ENCODE measurements around the gene MRPL2. TPM values are rescaled to one million over a fixed set of nuclear protein-coding genes. Genes with fewer than 3 reads are reported as not detected.

MRPL2 gene
- total RNA-seq, 4 donors from 2014 or later, result 19.0 to 40.8 (median 22.1) TPM

DNA sequence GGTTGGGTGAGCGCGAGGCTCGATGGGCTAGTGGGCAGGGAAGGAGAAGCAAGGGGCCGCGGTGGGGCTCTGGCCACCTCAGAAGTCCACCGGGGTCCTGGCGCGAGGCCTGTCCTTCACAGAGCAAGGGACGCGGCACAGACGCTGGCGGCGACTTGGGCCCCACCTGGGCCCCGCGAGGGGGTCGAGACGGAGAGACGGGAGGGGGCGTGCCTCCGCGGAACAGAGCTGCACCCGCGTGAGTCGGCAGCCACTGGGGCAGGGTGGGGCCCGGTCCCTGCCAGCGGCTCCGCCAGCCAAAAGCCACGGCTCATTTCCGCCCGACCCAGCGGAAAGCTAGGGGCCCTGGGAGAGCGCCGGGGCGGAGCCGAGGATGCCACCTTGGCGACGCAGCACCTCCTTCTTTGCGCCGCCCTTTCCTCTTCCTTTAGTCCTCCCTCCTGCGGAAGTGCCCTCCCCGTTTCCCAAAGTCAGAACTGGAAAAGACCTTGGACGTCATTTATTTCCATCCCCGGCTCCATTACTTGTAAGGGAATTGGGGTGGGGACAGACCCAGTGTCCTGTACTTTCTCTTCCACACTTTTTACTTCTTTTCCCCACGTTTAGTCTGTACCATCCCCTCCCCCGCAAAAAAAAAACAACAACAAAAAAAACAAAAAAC, 5.6 kb downstream of the MRPL2 start, which contains the start of gene CUL7:
TSS of gene CUL7 (minus strand) at position 307 of the 661 bp plus-strand sequence. CDS start 1,063 bp downstream, outside the sequence.
- DNase-seq, result peak; percentile 88 to 96 (median 95)
- Histone ChIP-seq H3K9me3 (no peaks in the 10 kb centered on the region), H3K27ac (peak within 1 kb of the TSS; percentile 85 to 96 (median 90)), H3K36me3 (peaks cover 0 to 46% (median 0%) of the 10 kb centered on the region in 3 donors), H3K4me3 (peak within 1 kb of the TSS; percentile 65 to 85 (median 80)), H3K4me1 (peaks cover 0 to 22% (median 6%) of the 10 kb centered on the region in 4 donors), H3K27me3 (no peaks in the 10 kb centered on the region)
- TF ChIP-seq POLR2A (IDR thresholded peaks at IDR 0.05), result peak; percentile 73 to 88
- TF ChIP-seq, protein P1, sequence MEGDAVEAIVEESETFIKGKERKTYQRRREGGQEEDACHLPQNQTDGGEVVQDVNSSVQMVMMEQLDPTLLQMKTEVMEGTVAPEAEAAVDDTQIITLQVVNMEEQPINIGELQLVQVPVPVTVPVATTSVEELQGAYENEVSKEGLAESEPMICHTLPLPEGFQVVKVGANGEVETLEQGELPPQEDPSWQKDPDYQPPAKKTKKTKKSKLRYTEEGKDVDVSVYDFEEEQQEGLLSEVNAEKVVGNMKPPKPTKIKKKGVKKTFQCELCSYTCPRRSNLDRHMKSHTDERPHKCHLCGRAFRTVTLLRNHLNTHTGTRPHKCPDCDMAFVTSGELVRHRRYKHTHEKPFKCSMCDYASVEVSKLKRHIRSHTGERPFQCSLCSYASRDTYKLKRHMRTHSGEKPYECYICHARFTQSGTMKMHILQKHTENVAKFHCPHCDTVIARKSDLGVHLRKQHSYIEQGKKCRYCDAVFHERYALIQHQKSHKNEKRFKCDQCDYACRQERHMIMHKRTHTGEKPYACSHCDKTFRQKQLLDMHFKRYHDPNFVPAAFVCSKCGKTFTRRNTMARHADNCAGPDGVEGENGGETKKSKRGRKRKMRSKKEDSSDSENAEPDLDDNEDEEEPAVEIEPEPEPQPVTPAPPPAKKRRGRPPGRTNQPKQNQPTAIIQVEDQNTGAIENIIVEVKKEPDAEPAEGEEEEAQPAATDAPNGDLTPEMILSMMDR (IDR thresholded peaks at IDR 0.05), result peak in 1 of 6 experiments; percentile 1

DNA sequence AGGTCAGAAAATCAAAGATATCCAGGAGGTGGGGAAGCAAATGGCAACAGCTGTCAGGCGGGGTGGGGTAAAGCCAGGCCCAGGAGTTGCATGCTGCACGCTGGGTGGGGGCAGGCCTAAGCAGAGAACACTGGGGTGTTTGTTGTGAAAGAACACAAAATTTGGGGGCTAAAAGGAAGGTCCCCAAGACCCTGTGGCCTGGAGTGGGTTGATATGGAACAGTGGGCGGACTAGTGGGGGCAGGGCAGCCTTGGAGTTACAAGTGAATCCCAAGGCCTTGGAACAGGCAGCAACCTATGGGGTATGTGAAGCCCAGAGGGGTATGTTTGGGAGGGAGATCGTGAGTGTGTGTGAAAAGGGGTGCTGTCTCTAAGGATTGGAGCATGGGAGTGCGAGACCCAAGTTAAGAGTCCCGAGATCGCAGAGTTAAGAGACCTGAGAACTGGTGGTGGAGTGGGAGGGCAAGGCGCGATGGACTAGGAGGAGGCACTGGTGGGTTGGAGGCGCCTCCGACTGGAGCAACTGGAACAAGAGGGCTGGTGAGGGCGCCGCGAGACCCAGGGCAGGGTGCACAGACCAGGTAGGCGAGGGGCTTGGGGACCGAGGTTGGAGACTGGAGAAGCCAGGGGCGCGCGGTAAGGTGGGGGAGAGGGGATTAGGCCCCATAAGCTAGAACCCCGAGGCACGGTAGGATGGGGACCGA, 6.2 kb downstream of the MRPL2 start:
- Histone ChIP-seq H3K27ac (peak overlapping the region; percentile 85 to 96 (median 90)), H3K9me3 (no peaks in the 10 kb centered on the region), H3K4me3 (peak overlapping the region; percentile 65 to 85 (median 80)), H3K4me1 (peaks cover 0 to 15% (median 2%) of the 10 kb centered on the region in 4 donors), H3K27me3 (no peaks in the 10 kb centered on the region), H3K36me3 (peaks cover 0 to 51% (median 0%) of the 10 kb centered on the region in 3 donors)
- TF ChIP-seq, protein P1 (IDR thresholded peaks at IDR 0.05), result no peak
- TF ChIP-seq POLR2A (IDR thresholded peaks at IDR 0.05), result no peak
- DNase-seq, result peak in 1 of 3 donors; percentile 27

DNA sequence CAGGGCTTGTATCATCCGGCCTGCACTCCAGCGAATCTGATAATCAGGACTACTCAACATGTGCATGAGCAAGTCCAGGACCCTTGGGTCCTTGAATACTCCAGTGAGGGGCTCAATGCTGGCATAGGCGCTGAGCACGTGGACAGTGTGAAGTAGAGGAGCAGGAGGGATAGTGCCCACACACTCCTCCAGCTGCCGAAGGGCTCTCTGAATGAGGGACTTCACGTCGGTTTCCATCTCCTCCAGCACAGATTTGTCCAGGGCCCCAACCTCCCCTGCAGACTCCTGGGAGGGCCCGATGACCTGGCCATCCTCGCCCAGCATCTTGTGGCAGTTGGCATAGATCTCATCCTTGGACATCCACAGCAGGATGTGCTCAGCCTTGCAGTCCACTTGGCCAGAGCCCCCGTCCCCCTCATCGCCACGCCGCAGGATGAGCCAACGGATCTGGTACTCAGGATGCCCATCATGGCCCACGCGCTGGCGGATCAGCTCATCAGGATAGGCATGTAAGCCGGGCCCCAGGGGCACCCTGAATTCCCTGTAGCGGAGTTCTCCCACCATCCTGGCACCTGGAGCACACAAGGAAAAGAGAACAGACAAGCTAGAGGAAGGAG, 6.9 kb downstream of the MRPL2 start:
- H3K27me3 ChIP-seq, result no peaks in the 10 kb centered on the region
- H3K36me3 ChIP-seq, result peaks cover 0 to 49% (median 0%) of the 10 kb centered on the region in 3 donors
- TF ChIP-seq POLR2A (IDR thresholded peaks at IDR 0.05), result no peak
- TF ChIP-seq, protein P1 (IDR thresholded peaks at IDR 0.05), result no peak
- peaks cover 0 to 9% (median 2%) of the 10 kb centered on the region in 4 donors for H3K4me1 ChIP-seq
- H3K9me3 ChIP-seq, result no peaks in the 10 kb centered on the region
- peak overlapping the region in 1 of 4 donors; percentile 84 for H3K4me3 ChIP-seq
- H3K27ac ChIP-seq, result peak overlapping the region in 3 of 4 donors; percentile 90 to 96 (median 90)
- DNase-seq, result no peak

DNA sequence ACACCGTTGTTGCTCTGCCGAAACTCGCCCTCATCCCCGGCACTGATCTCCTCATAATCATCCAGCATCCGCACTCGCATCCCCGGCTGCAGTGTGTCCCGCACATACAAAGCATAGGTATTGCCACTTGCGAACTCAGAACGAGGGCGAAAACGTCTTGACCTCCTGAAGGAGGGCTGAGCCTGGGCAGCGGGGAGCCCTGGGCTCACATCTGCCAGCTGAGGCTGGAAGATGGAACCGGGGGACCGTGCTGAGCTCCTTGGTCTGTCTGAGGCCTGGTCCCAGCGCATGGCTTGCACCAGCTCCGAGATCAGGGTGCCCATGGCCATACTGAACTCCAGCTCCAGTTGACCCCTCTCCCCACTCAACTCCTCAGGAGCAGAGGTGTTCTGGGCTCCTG, 8.3 kb downstream of the MRPL2 start:
- no peak for TF ChIP-seq POLR2A (IDR thresholded peaks at IDR 0.05)
- TF ChIP-seq, protein P1 (IDR thresholded peaks at IDR 0.05), result no peak
- H3K9me3 ChIP-seq, result no peaks in the 10 kb centered on the region
- peaks cover 0 to 50% (median 0%) of the 10 kb centered on the region in 3 donors for H3K36me3 ChIP-seq
- H3K27ac ChIP-seq, result no peak overlapping the region
- H3K27me3 ChIP-seq, result no peaks in the 10 kb centered on the region
- DNase-seq, result no peak
- no peak overlapping the region for H3K4me3 ChIP-seq
- peaks cover 0 to 9% (median 2%) of the 10 kb centered on the region in 4 donors for H3K4me1 ChIP-seq

DNA sequence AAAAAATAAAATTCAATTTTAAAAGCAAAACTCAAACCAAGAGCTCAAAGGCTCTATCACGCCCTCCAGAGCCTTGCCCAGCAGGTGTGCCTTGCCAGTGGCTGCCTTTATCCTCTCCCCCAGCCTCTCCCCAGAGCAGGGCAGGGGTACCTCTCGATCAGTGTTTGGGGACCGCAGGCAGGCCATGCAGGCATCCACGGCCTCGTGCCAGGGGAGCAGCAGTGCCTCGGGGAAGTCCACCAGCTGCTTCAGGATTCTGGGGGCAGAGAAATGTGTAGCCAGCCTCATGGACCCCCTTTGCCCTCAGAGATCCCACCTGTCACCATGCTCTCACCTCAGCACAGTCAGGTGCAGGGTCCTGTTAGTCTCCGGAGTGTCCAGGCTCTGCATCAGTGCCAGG, 11.2 kb downstream of the MRPL2 start:
- TF ChIP-seq POLR2A (IDR thresholded peaks at IDR 0.05), result no peak
- TF ChIP-seq, protein P1 (IDR thresholded peaks at IDR 0.05), result no peak
- Histone ChIP-seq H3K4me3 (no peak overlapping the region), H3K9me3 (no peaks in the 10 kb centered on the region), H3K4me1 (peaks cover 0 to 9% (median 1%) of the 10 kb centered on the region in 4 donors), H3K36me3 (peaks cover 0 to 67% (median 0%) of the 10 kb centered on the region in 3 donors), H3K27ac (no peak overlapping the region), H3K27me3 (no peaks in the 10 kb centered on the region)
- no peak for DNase-seq
